Measurements from ENCODE around the gene DMPK. TPM values are rescaled to one million over a fixed set of nuclear protein-coding genes. Genes with fewer than 3 reads are reported as not detected.

DMPK gene
- total and polyA plus RNA-seq, 2 experiments from 2014 or later, result 25.2 to 46.0 TPM

DNA sequence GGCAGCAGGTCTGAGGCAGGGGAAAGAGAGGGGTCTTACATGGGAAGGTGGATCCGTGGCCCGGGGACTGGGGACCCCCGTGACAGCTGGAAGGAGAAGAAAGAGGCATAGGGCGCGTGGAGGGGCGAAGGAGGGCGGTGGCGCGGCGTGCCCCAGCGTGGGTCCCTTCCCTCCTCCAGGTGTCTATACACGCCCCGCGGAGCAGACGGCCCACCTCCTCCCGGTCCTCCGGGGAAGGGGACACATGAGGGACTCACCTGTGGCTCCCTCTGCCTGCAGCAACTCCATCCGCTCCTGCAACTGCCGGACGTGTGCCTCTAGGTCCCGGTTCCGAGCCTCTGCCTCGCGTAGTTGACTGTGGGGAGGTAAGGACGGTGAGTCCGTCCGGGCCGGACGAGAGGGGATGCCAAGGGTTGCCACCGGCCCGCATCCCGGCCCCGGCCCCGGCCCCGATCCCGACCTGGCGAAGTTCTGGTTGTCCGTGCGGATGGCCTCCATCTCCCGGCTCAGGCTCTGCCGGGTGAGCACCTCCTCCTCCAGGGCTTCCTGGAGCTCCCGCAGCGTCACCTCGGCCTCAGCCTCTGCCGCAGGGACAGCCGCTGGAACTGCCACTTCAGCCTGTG lies 10.9 kb downstream of the DMPK start:
- Histone ChIP-seq H3K27me3 (no peaks in the 10 kb centered on the region), H3K4me2 (peak overlapping the region; percentile 90), H3K27ac (peak overlapping the region; percentile 91), H3K9me3 (ENCODE audit: low read depth) (no peaks in the 10 kb centered on the region), H4K20me1 (ENCODE audit: insufficient read depth, poor library complexity, severe bottlenecking) (no peaks in the 10 kb centered on the region), H3K79me2 (peaks cover 15% of the 10 kb centered on the region), H2AFZ (no peak overlapping the region), H3K4me1 (ENCODE audit: insufficient read depth) (peaks cover 11% of the 10 kb centered on the region), H3K9me2 (replicated peaks; ENCODE audit: insufficient read depth) (no peaks in the 10 kb centered on the region), H3K36me3 (replicated peaks; ENCODE audit: insufficient read depth, low read depth) (no peaks in the 10 kb centered on the region), H3K4me3 (no peak overlapping the region)
- no peak for TF ChIP-seq EZH2 (IDR thresholded peaks at IDR 0.05; ENCODE audit: borderline replicate concordance)
- TF ChIP-seq EZH2phosphoT487 (IDR thresholded peaks at IDR 0.05; ENCODE audit: low read depth, severe bottlenecking, unreplicated experiment), result no peak
- DNase-seq (ENCODE audit: low spot score), result no peak
- WGBS (ENCODE audit: low lambda C conversion rate, missing lambda C conversion rate), result 95% methylated on average over 31 of the region's 46 CpGs

DNA sequence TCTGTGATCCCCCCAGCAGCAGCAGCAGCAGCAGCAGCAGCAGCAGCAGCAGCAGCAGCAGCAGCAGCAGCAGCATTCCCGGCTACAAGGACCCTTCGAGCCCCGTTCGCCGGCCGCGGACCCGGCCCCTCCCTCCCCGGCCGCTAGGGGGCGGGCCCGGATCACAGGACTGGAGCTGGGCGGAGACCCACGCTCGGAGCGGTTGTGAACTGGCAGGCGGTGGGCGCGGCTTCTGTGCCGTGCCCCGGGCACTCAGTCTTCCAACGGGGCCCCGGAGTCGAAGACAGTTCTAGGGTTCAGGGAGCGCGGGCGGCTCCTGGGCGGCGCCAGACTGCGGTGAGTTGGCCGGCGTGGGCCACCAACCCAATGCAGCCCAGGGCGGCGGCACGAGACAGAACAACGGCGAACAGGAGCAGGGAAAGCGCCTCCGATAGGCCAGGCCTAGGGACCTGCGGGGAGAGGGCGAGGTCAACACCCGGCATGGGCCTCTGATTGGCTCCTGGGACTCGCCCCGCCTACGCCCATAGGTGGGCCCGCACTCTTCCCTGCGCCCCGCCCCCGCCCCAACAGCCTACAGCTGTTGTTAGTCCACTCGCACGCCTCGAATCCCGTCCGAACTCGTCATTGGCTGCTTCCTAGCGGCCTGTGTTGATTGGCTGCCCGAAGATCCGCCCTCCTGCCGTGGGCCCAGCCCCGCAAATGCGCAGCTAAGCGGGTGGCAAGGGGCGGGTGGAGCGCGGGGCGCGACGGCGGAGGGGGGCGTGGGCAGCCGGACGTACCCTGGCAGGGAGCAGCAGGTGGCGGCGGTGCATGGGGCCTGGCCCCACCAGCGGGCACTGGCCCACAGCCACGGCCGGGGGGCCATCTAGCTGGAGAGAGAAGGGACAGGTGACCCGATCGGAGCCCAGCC lies 11.8 kb downstream of the DMPK start:
- Histone ChIP-seq H2AFZ (no peak overlapping the region), H3K36me3 (replicated peaks; ENCODE audit: insufficient read depth, low read depth) (no peaks in the 10 kb centered on the region), H3K79me2 (peaks cover 24% of the 10 kb centered on the region), H3K4me3 (peak overlapping the region; percentile 27), H4K20me1 (ENCODE audit: insufficient read depth, poor library complexity, severe bottlenecking) (no peaks in the 10 kb centered on the region), H3K4me2 (peak overlapping the region; percentile 90), H3K4me1 (ENCODE audit: insufficient read depth) (peaks cover 19% of the 10 kb centered on the region), H3K27ac (peak overlapping the region; percentile 91), H3K27me3 (no peaks in the 10 kb centered on the region), H3K9me2 (replicated peaks; ENCODE audit: insufficient read depth) (no peaks in the 10 kb centered on the region), H3K9me3 (ENCODE audit: low read depth) (no peaks in the 10 kb centered on the region)
- TF ChIP-seq, protein P1, sequence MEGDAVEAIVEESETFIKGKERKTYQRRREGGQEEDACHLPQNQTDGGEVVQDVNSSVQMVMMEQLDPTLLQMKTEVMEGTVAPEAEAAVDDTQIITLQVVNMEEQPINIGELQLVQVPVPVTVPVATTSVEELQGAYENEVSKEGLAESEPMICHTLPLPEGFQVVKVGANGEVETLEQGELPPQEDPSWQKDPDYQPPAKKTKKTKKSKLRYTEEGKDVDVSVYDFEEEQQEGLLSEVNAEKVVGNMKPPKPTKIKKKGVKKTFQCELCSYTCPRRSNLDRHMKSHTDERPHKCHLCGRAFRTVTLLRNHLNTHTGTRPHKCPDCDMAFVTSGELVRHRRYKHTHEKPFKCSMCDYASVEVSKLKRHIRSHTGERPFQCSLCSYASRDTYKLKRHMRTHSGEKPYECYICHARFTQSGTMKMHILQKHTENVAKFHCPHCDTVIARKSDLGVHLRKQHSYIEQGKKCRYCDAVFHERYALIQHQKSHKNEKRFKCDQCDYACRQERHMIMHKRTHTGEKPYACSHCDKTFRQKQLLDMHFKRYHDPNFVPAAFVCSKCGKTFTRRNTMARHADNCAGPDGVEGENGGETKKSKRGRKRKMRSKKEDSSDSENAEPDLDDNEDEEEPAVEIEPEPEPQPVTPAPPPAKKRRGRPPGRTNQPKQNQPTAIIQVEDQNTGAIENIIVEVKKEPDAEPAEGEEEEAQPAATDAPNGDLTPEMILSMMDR (IDR thresholded peaks at IDR 0.05; ENCODE audit: poor library complexity), result peak; percentile 93
- TF ChIP-seq EZH2phosphoT487 (IDR thresholded peaks at IDR 0.05; ENCODE audit: low read depth, severe bottlenecking, unreplicated experiment), result no peak
- WGBS (ENCODE audit: low lambda C conversion rate, missing lambda C conversion rate), result 3% methylated on average over 54 of the region's 79 CpGs
- DNase-seq (ENCODE audit: low spot score), result peak; percentile 97

DNA sequence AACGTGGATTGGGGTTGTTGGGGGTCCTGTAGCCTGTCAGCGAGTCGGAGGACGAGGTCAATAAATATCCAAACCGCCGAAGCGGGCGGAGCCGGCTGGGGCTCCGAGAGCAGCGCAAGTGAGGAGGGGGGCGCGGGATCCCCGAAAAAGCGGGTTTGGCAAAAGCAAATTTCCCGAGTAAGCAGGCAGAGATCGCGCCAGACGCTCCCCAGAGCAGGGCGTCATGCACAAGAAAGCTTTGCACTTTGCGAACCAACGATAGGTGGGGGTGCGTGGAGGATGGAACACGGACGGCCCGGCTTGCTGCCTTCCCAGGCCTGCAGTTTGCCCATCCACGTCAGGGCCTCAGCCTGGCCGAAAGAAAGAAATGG lies 12.5 kb downstream of the DMPK start:
- peak overlapping the region; percentile 91 for H3K27ac ChIP-seq
- no peaks in the 10 kb centered on the region for H3K9me3 ChIP-seq (ENCODE audit: low read depth)
- 2% methylated on average over 15 of the region's 28 CpGs for WGBS (ENCODE audit: low lambda C conversion rate, missing lambda C conversion rate)
- no peak overlapping the region for H2AFZ ChIP-seq
- no peak for TF ChIP-seq EZH2phosphoT487 (IDR thresholded peaks at IDR 0.05; ENCODE audit: low read depth, severe bottlenecking, unreplicated experiment)
- TF ChIP-seq, protein P1 (IDR thresholded peaks at IDR 0.05; ENCODE audit: poor library complexity), result no peak
- TF ChIP-seq EZH2 (IDR thresholded peaks at IDR 0.05; ENCODE audit: borderline replicate concordance), result no peak
- H3K27me3 ChIP-seq, result no peaks in the 10 kb centered on the region
- H3K4me2 ChIP-seq, result peak overlapping the region; percentile 90
- H3K36me3 ChIP-seq (replicated peaks; ENCODE audit: insufficient read depth, low read depth), result no peaks in the 10 kb centered on the region
- peak overlapping the region; percentile 27 for H3K4me3 ChIP-seq
- peaks cover 31% of the 10 kb centered on the region for H3K79me2 ChIP-seq
- H4K20me1 ChIP-seq (ENCODE audit: insufficient read depth, poor library complexity, severe bottlenecking), result no peaks in the 10 kb centered on the region
- no peaks in the 10 kb centered on the region for H3K9me2 ChIP-seq (replicated peaks; ENCODE audit: insufficient read depth)
- peak; percentile 71 for DNase-seq (ENCODE audit: low spot score)
- peaks cover 25% of the 10 kb centered on the region for H3K4me1 ChIP-seq (ENCODE audit: insufficient read depth)
